IPS-NIHi7 (cell line): ENCODE data around the gene PRIM2.
"Not testable (repeated sequence)": the region's sequence is repeated elsewhere in the genome, so short reads cannot be mapped to it uniquely, and the experiment has no call there.

Source experiments
- DNase-seq: peaks from one replicate; pipeline ENCODE4 v3.0.0; 2012; ENCODE audit warnings: mixed read lengths; ENCODE audit errors: extremely low spot score

The PRIM2 gene

DNA sequence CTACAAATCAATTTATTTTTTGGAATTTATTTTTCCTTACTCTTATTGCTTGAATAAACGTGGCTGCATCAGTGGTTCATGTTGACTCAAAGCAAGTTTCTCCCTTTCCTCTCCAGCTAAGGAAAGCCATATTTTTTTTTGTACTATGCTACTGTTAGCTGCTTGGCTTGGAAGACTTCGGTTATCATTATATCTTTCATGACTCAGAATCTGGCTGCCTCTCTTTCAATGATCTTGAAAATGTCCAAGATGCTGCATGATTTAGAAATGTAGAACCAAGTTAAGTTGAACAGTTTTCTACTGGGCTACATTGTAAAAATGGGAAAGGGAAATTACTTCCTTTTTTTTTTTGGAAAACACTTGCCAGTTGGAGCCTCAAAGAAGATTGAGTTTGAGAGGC lies 44.9 kb downstream of the PRIM2 start:
- not testable (repeated sequence) for DNase-seq

DNA sequence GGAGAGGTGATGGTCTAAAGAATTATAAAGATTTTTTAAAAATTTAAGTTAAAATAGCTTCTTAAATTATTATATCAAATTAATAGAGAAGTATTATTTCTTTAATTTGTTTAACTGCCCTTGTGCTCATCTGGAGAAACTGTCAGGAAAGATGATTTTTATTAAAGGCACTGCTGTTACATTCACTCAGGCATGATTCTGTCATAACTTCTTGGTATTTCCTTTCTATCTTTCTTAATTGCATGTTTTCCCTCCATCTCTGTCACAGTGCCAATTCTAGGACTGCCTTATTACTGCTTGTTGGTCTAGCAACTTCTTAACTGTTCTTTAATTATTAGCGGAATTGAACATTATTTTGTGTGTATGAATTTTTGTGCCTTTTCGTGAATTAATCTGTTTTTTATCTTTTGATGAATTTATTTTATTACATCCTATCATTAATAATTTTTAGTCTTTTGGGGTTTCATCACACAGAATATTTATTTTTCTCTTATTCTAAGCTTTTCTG lies 47.7 kb downstream of the PRIM2 start:
- DNase-seq: not testable (repeated sequence)

DNA sequence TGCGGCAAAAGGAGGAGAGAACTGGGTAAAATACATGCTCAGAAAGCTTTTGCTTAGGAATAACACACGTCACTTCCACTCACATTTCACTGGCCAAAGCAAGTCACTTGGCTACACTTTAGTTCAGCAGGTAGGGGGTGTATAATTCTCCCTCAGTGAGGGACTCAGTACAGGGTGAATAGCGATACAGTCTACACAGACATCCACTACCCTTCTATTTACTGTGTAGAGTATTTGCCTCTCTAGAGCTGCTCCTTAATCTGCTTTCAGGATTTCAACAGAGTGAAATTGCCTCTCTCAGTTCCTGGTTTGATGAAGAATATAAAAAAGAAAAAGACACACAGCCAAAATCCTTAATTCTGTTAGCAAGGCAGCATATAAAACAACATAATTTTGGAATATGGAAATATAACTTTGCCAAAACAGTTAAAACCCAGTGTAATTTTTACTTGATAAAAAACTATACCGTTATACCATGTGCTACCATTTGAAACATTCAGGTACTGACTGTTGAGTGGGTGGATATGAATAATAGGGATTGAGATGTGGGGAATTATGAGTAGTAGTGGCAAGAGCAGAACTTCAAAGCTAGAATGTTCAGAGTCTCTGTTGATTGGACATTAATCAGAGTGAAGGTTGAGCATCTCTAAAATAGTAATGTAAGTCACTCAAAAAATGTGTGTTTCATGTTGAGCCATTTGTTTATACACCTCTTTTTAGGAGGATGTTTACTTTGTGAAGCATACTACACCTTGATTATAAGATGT lies 51.7 kb downstream of the PRIM2 start:
- not testable (repeated sequence) for DNase-seq

GRCh38 chr6:57371779-57372178 lies 54.3 kb downstream of the PRIM2 start:
- DNase-seq: not testable (repeated sequence)

GRCh38 chr6:57374764-57375163 lies 57.3 kb downstream of the PRIM2 start:
- not testable (repeated sequence) for DNase-seq

- DNase-seq: not testable (repeated sequence)
These were observed 58.7 kb downstream of the PRIM2 start for GRCh38 chr6:57376083-57376482.

GRCh38 chr6:57389038-57389592 lies 71.7 kb downstream of the PRIM2 start:
- DNase-seq: not testable (repeated sequence)

GRCh38 chr6:57390818-57391217 lies 73.4 kb downstream of the PRIM2 start:
- not testable (repeated sequence) for DNase-seq

DNA sequence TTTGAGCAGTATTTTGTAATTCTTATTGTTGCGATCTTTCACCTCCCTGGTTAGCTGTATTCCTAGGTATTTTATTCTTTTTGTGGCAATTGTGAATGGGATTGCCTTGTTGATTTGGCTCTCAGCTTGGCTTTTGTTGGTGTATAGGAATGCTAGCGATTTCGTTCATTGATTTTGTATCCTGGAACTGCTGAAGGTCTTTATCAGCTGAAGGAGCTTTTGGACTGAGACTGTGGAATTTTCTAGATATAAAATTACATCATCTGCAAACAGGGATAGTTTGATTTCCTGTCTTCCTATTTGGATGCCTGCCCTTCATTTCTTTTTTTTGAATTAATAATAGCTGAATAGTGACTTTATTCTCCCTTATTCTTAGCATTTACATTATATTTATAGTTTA lies 74.6 kb downstream of the PRIM2 start:
- not testable (repeated sequence) for DNase-seq

DNA sequence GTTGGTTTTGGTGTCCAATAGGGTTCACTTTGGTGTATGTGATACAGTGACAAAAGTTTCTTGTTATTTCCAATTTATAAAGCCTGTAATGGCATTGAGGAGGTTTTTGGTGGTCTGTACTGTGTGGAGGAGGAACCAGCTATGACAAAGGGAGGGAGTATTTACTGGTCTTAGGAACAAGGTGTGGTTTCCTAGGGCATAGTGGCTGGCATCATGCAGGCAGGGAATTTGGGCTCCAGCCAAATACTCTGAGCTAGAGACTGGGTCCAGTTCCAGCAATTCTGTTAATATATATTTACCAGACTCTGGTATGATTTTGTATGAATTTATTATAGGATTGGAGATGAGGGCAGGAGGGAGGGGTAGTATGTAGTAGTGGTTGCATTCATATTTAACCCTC lies 101.9 kb downstream of the PRIM2 start:
- not testable (repeated sequence) for DNase-seq

DNA sequence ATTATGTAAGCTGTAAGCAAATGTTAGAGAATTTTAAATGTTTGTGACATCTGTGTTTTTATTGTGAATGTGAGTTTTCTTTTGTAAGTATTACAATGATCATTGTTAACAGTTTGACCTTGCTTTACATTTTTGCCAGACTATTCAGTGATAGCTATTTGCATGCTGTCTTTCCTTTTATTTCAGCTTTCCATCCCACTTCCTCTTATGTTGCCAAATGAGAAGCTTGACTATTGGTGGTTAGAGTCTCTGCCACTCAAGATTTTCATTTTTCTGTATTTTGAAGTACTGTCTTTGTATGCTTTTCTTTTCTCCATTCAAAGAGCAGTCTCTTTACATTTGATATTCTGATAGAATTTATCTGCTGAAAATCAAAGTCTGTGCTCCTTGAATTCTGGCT lies 104.1 kb downstream of the PRIM2 start:
- DNase-seq: no peak

DNA sequence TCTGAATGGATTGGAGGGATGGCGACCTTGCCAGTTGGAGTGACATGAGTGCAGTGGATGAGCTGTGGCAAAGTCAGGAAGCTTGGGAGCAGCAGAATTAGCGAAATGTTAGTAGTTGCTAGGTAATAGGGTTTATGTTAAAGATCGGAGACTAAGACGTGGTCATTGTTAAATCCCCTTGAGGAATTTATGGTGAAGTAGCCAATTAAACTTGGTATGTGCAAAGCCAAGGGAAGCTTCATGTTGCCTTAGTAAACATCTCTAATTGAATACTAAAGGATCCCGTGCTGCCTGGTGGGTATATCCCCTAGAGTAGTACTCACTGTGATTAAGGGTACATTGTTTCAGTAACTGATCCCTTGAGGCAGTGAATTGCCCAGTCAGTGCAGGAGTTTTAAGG lies 106.0 kb downstream of the PRIM2 start:
- DNase-seq: peak; percentile 71

GRCh38 chr6:57431742-57432141 lies 114.3 kb downstream of the PRIM2 start:
- not testable (repeated sequence) for DNase-seq

GRCh38 chr6:57432157-57432556 lies 114.7 kb downstream of the PRIM2 start:
- no peak for DNase-seq

GRCh38 chr6:57432919-57433684 lies 115.7 kb downstream of the PRIM2 start:
- DNase-seq: no peak

- not testable (repeated sequence) for DNase-seq
These were observed 116.4 kb downstream of the PRIM2 start for GRCh38 chr6:57433790-57434189.

- no peak for DNase-seq
These were observed 117.5 kb downstream of the PRIM2 start for GRCh38 chr6:57434944-57435343.

GRCh38 chr6:57435475-57436160 lies 118.2 kb downstream of the PRIM2 start:
- no peak for DNase-seq

GRCh38 chr6:57440735-57441134 lies 123.3 kb downstream of the PRIM2 start:
- DNase-seq: not testable (repeated sequence)

GRCh38 chr6:57442133-57442532 lies 124.7 kb downstream of the PRIM2 start:
- not testable (repeated sequence) for DNase-seq

GRCh38 chr6:57443181-57443580 lies 125.8 kb downstream of the PRIM2 start:
- DNase-seq: not testable (repeated sequence)

- DNase-seq: not testable (repeated sequence)
These were observed 127.4 kb downstream of the PRIM2 start for GRCh38 chr6:57444787-57445186.
